ENCODE measurements around the gene RALGAPA1. TPM values are rescaled to one million over a fixed set of nuclear protein-coding genes. Genes with fewer than 3 reads are reported as not detected.

The RALGAPA1 gene
- total and polyA plus RNA-seq, 2 experiments from 2014 or later, result 7.5 to 22.2 TPM

GRCh38 chr14:35853225-35853624 lies 44.1 kb upstream of the RALGAPA1 start:
- TF ChIP-seq EZH2 (IDR thresholded peaks at IDR 0.05; ENCODE audit: insufficient read depth, poor library complexity, severe bottlenecking), result no peak
- TF ChIP-seq EZH2phosphoT487 (IDR thresholded peaks at IDR 0.05; ENCODE audit: insufficient read depth, low read depth), result no peak

GRCh38 chr14:35851823-35852222 lies 42.7 kb upstream of the RALGAPA1 start:
- WGBS, 2 experiments (ENCODE audit: low coverage in 1 of 2, low lambda C conversion rate in 2 of 2, missing lambda C conversion rate in 2 of 2), result 94% methylated on average over 3 of the region's 3 CpGs
- no peaks in the 10 kb centered on the region for H3K79me2 ChIP-seq (ENCODE audit: insufficient read depth)
- in situ Hi-C loops (cut with MboI), result no loop called here

More at GRCh38 chr14:35853225-35853624, 44.1 kb upstream of the RALGAPA1 start:
- Histone ChIP-seq H4K20me1 (ENCODE audit: insufficient read depth) (no peaks in the 10 kb centered on the region), H2AFZ (no peak overlapping the region), H3K27ac (no peak overlapping the region), H3K4me2 (ENCODE audit: unreplicated experiment) (no peak overlapping the region), H3K9me2 (ENCODE audit: insufficient read depth) (no peaks in the 10 kb centered on the region), H3K36me3 (ENCODE audit: low read depth) (peaks cover 6% of the 10 kb centered on the region; the same call in 1 of the 2 replicates), H3K27me3 (replicated peaks; ENCODE audit: insufficient read depth) (no peaks in the 10 kb centered on the region), H3K9me3 (ENCODE audit: low read depth) (no peaks in the 10 kb centered on the region), H3K9ac (no peak overlapping the region), H3K4me3 (no peak overlapping the region), H3F3A (ENCODE audit: insufficient read depth) (peaks cover 2% of the 10 kb centered on the region; the same call in 1 of the 2 replicates), H3K79me2 (ENCODE audit: insufficient read depth) (no peaks in the 10 kb centered on the region), H3K4me1 (ENCODE audit: insufficient read depth) (no peaks in the 10 kb centered on the region)
- DNase-seq, result no peak
- in situ Hi-C loops (cut with MboI), result no loop called here
- 83 to 90% methylated on average over 2 of the region's 2 CpGs for WGBS, 2 experiments (ENCODE audit: low coverage in 1 of 2, low lambda C conversion rate in 2 of 2, missing lambda C conversion rate in 2 of 2)

GRCh38 chr14:35849122-35849521 lies 40.0 kb upstream of the RALGAPA1 start:
- no peaks in the 10 kb centered on the region for H3K79me2 ChIP-seq (ENCODE audit: insufficient read depth)
- H3F3A ChIP-seq (ENCODE audit: insufficient read depth), result no peaks in the 10 kb centered on the region
- no peaks in the 10 kb centered on the region for H3K27me3 ChIP-seq (replicated peaks; ENCODE audit: insufficient read depth)
- H3K4me1 ChIP-seq (ENCODE audit: insufficient read depth), result no peaks in the 10 kb centered on the region
- H3K9ac ChIP-seq, result no peak overlapping the region
- no peak for DNase-seq
- H3K4me3 ChIP-seq, result no peak overlapping the region
- no peak overlapping the region for H2AFZ ChIP-seq
- H3K27ac ChIP-seq, result no peak overlapping the region
- H4K20me1 ChIP-seq (ENCODE audit: insufficient read depth), result no peaks in the 10 kb centered on the region
- TF ChIP-seq EZH2phosphoT487 (IDR thresholded peaks at IDR 0.05; ENCODE audit: insufficient read depth, low read depth), result no peak
- no peak for TF ChIP-seq EZH2 (IDR thresholded peaks at IDR 0.05; ENCODE audit: insufficient read depth, poor library complexity, severe bottlenecking)
- H3K9me3 ChIP-seq (ENCODE audit: low read depth), result no peaks in the 10 kb centered on the region
- H3K9me2 ChIP-seq (ENCODE audit: insufficient read depth), result no peaks in the 10 kb centered on the region
- H3K4me2 ChIP-seq (ENCODE audit: unreplicated experiment), result no peak overlapping the region
- in situ Hi-C loops (cut with MboI), result no loop called here
- H3K36me3 ChIP-seq (ENCODE audit: low read depth), result peaks cover 6% of the 10 kb centered on the region; the same call in 1 of the 2 replicates
- WGBS, 2 experiments (ENCODE audit: low coverage in 1 of 2, low lambda C conversion rate in 2 of 2, missing lambda C conversion rate in 2 of 2), result 96 to 97% methylated on average over 1 of the region's 1 CpG

More at GRCh38 chr14:35851823-35852222, 42.7 kb upstream of the RALGAPA1 start:
- no peak for TF ChIP-seq EZH2 (IDR thresholded peaks at IDR 0.05; ENCODE audit: insufficient read depth, poor library complexity, severe bottlenecking)
- no peak for TF ChIP-seq EZH2phosphoT487 (IDR thresholded peaks at IDR 0.05; ENCODE audit: insufficient read depth, low read depth)
- no peak overlapping the region for H3K4me2 ChIP-seq (ENCODE audit: unreplicated experiment)
- H2AFZ ChIP-seq, result no peak overlapping the region
- DNase-seq, result no peak
- no peaks in the 10 kb centered on the region for H3K4me1 ChIP-seq (ENCODE audit: insufficient read depth)
- no peaks in the 10 kb centered on the region for H3F3A ChIP-seq (ENCODE audit: insufficient read depth)
- H4K20me1 ChIP-seq (ENCODE audit: insufficient read depth), result no peaks in the 10 kb centered on the region
- H3K9me3 ChIP-seq (ENCODE audit: low read depth), result no peaks in the 10 kb centered on the region
- peaks cover 6% of the 10 kb centered on the region; the same call in 1 of the 2 replicates for H3K36me3 ChIP-seq (ENCODE audit: low read depth)
- no peak overlapping the region for H3K4me3 ChIP-seq
- H3K9me2 ChIP-seq (ENCODE audit: insufficient read depth), result no peaks in the 10 kb centered on the region
- no peaks in the 10 kb centered on the region for H3K27me3 ChIP-seq (replicated peaks; ENCODE audit: insufficient read depth)
- H3K27ac ChIP-seq, result no peak overlapping the region
- H3K9ac ChIP-seq, result no peak overlapping the region

- no peak overlapping the region for H3K4me3 ChIP-seq
- DNase-seq, result no peak
- no peaks in the 10 kb centered on the region for H4K20me1 ChIP-seq (ENCODE audit: insufficient read depth)
- no peaks in the 10 kb centered on the region for H3K9me2 ChIP-seq (ENCODE audit: insufficient read depth)
- no peaks in the 10 kb centered on the region for H3K4me1 ChIP-seq (ENCODE audit: insufficient read depth)
- H3K27ac ChIP-seq, result no peak overlapping the region
- no peaks in the 10 kb centered on the region for H3F3A ChIP-seq (ENCODE audit: insufficient read depth)
- TF ChIP-seq EZH2phosphoT487 (IDR thresholded peaks at IDR 0.05; ENCODE audit: insufficient read depth, low read depth) (no peak), EZH2 (IDR thresholded peaks at IDR 0.05; ENCODE audit: insufficient read depth, poor library complexity, severe bottlenecking) (no peak)
- in situ Hi-C loops (cut with MboI), result no loop called here
- H2AFZ ChIP-seq, result no peak overlapping the region
- no peaks in the 10 kb centered on the region for H3K27me3 ChIP-seq (replicated peaks; ENCODE audit: insufficient read depth)
- H3K79me2 ChIP-seq (ENCODE audit: insufficient read depth), result no peaks in the 10 kb centered on the region
- H3K9me3 ChIP-seq (ENCODE audit: low read depth), result no peaks in the 10 kb centered on the region
- no peak overlapping the region for H3K4me2 ChIP-seq (ENCODE audit: unreplicated experiment)
- H3K9ac ChIP-seq, result no peak overlapping the region
- H3K36me3 ChIP-seq (ENCODE audit: low read depth), result peaks cover 9% of the 10 kb centered on the region; the same call in 1 of the 2 replicates
- 94 to 95% methylated on average over 2 of the region's 2 CpGs for WGBS, 2 experiments (ENCODE audit: low coverage in 1 of 2, low lambda C conversion rate in 2 of 2, missing lambda C conversion rate in 2 of 2)
These were observed 38.5 kb upstream of the RALGAPA1 start for GRCh38 chr14:35847636-35848035.

All from GM23248 (cell line).